WERI-Rb-1 (cell line): ENCODE results near the gene EMILIN2.

Experiments
- DNase-seq: peaks from one replicate; pipeline ENCODE4 v3.0.0-alpha.2; 2020
- H3K27ac ChIP-seq: fragments of 250-450 bp; sonication (Bioruptor Pico); 2 replicates; pipeline ENCODE4 v1.5.1; 2020; ENCODE audit warnings: mild to moderate bottlenecking, moderate library complexity
- H3K27me3 ChIP-seq: fragments of 250-450 bp; sonication (Bioruptor Pico); 2 replicates; pipeline ENCODE4 v1.5.1; 2021; ENCODE audit warnings: mild to moderate bottlenecking, low read depth, moderate library complexity; ENCODE audit not compliant: insufficient read depth, severe bottlenecking
- H3K36me3 ChIP-seq: fragments of 250-450 bp; sonication (Bioruptor Pico); 2 replicates; pipeline ENCODE4 v1.5.1; 2020; ENCODE audit warnings: mild to moderate bottlenecking, moderate library complexity
- H3K4me3 ChIP-seq: 2 replicates; pipeline ENCODE4 v1.5.1; 2011; ENCODE audit warnings: low read depth, mild to moderate bottlenecking, control low read depth, low read length
- H3K9me3 ChIP-seq: fragments of 250-450 bp; sonication (Bioruptor Pico); 2 replicates; pipeline ENCODE4 v1.5.1; 2021; ENCODE audit warnings: mild to moderate bottlenecking, moderate library complexity; ENCODE audit not compliant: severe bottlenecking
- TF ChIP-seq, protein P1 (sequence below): IDR thresholded peaks from 2 replicates; pipeline ENCODE4 v1.5.1; 2011; ENCODE audit warnings: low read depth, mild to moderate bottlenecking, control low read depth, inconsistent platforms, low read length

The EMILIN2 gene

DNA sequence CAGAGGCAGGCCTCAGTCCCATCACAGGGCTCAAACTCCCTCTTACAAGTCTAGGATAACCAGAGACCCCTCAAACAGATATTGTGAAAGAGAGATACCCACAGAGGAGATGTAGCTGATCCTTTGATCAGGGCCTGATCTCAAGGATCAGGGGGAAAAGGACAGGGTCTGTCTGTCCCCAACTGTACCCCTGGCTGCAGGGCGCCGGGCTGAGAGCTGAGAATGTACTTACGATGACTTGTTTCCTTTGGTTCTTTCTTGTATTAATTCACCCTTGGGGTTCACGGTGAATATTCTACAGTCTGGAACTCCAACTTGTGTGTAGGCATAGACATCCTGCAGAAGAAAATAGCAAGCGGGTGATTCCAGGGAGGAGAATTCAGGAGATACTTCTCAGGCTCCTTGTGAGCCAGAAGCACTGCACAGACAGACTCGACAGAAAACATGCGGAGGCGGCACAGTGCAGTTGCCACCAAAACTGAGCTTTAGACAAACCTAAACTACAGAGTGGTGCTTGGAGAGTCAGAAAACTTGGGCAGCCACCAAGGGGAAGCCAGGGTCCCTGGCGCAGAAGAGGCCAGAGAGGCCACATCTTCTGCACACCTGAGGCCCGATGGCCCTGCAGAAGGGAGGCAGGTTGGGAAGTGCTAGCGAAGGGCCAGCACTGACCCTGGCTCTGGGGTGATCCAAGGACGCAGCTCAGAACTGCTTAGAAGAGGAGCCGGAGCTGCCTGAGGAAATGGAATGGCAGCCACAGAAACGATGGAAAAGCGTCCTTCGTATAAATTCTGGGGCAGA is 73.9 kb downstream of the EMILIN2 start:
- no peak for DNase-seq
- H3K36me3 ChIP-seq, result peaks cover 54% of the 10 kb centered on the region
- no peak overlapping the region for H3K27ac ChIP-seq
- no peaks in the 10 kb centered on the region for H3K9me3 ChIP-seq
- no peaks in the 10 kb centered on the region for H3K27me3 ChIP-seq
- TF ChIP-seq, protein P1, sequence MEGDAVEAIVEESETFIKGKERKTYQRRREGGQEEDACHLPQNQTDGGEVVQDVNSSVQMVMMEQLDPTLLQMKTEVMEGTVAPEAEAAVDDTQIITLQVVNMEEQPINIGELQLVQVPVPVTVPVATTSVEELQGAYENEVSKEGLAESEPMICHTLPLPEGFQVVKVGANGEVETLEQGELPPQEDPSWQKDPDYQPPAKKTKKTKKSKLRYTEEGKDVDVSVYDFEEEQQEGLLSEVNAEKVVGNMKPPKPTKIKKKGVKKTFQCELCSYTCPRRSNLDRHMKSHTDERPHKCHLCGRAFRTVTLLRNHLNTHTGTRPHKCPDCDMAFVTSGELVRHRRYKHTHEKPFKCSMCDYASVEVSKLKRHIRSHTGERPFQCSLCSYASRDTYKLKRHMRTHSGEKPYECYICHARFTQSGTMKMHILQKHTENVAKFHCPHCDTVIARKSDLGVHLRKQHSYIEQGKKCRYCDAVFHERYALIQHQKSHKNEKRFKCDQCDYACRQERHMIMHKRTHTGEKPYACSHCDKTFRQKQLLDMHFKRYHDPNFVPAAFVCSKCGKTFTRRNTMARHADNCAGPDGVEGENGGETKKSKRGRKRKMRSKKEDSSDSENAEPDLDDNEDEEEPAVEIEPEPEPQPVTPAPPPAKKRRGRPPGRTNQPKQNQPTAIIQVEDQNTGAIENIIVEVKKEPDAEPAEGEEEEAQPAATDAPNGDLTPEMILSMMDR, result no peak
- H3K4me3 ChIP-seq, result no peak overlapping the region

DNA sequence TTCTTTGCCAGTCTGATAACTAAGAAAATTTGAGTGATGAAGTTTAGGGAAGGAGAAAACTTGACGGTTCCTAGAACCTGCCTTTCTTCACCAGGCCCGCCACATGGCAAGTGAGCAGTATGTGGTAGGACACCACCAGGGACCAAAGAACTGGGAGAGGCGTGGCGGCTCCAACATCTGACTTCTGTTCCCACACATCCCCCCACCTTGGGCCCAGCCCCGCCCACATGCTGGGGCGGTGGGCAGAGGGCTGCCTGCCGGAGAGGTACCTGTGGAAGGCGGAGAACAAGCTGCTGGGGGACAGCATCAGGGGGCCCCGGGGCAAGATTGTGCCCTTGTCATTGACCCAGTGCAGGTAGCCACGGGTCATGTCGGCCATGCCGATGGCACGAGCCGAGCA is 75.0 kb downstream of the EMILIN2 start:
- H3K36me3 ChIP-seq, result peaks cover 52% of the 10 kb centered on the region
- H3K27me3 ChIP-seq, result no peaks in the 10 kb centered on the region
- TF ChIP-seq, protein P1, result no peak
- no peak for DNase-seq
- H3K27ac ChIP-seq, result no peak overlapping the region
- H3K4me3 ChIP-seq, result no peak overlapping the region
- H3K9me3 ChIP-seq, result no peaks in the 10 kb centered on the region

DNA sequence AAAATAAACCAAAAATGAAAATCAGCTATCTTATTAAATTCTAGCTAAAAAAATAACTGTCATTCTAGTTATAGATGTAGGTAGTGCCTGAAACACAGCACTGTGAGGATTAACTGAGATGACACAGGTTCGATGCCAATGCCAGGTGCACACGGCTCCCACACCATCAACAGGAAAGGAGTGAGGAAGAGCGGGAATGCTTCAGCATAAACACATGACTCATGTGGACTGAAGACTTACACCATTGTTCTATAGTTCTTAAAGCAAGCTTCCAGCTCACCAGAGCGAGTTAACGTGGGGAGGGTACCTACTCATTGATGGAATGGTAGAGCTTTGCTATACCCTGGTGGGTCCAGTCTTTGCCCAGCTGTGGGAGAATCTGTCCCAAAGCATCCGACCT is 76.7 kb downstream of the EMILIN2 start:
- DNase-seq, result no peak
- H3K27me3 ChIP-seq, result no peaks in the 10 kb centered on the region
- TF ChIP-seq, protein P1, result no peak
- no peak overlapping the region for H3K27ac ChIP-seq
- no peak overlapping the region for H3K4me3 ChIP-seq
- H3K9me3 ChIP-seq, result no peaks in the 10 kb centered on the region
- peaks cover 53% of the 10 kb centered on the region for H3K36me3 ChIP-seq

DNA sequence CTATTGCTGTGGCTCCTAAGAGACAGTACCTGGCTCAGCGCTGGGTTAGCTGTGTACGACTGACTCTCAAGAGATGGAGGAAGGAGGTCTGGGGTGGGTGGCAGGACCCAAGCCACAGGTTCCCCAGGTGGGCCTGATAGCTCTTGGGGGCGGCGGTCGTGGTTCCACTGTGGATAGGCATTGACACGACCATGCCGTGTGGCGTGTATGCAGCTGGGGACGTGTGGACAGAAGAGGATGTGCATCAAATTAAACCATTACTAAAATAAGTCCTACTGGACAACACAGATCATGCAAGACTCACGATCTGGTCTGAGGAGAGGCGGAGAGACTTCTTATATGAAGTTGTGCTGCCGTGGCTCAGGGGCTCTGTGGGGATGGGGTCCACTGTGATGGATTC is 78.1 kb downstream of the EMILIN2 start:
- Histone ChIP-seq H3K9me3 (no peaks in the 10 kb centered on the region), H3K4me3 (no peak overlapping the region), H3K36me3 (peaks cover 49% of the 10 kb centered on the region), H3K27ac (no peak overlapping the region), H3K27me3 (no peaks in the 10 kb centered on the region)
- no peak for DNase-seq
- TF ChIP-seq, protein P1, result no peak

DNA sequence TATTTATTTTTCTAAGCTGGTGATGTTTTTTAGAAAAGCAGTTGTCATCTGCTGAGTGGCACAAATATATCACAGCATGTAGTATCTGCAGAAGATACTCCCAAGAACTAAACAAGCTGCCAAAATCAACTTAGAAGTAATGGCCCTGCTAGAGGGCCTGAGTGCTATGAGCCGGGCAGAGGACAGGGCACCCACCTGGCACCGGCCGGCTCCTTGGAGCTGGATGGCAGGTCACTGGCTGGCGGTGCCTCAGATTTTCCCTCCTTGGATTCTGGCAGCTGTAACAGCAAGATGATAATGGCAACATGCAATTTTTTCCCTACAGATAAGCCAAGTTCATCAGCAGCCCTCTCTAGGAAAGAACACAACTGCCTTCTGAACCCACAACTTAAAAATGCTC is 79.7 kb downstream of the EMILIN2 start:
- Histone ChIP-seq H3K4me3 (no peak overlapping the region), H3K36me3 (peaks cover 43% of the 10 kb centered on the region), H3K9me3 (no peaks in the 10 kb centered on the region), H3K27me3 (no peaks in the 10 kb centered on the region), H3K27ac (no peak overlapping the region)
- TF ChIP-seq, protein P1, result no peak
- DNase-seq, result no peak

DNA sequence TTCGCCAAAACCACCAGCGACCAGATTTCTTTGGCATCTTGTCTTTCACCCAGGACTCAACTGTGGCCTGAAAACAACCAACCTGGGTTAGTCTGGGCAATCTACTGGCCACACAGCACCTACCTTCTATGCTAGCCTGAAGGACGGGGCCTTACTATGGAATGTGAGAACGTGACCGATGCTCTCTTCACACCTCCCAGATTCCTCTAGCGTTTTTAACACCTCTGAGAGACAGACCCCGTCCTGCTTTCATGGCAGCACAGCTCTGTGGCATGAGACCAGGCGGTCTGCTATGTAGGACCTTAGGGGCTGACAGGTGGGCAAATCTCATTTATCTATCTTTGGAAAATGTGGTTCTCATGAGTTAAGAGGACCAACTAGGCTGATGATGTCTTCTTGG is 80.9 kb downstream of the EMILIN2 start:
- H3K36me3 ChIP-seq, result peaks cover 45% of the 10 kb centered on the region
- TF ChIP-seq, protein P1, result no peak

More for the DNA sequence above, 80.9 kb downstream of the EMILIN2 start:
- no peak for DNase-seq
- no peak overlapping the region for H3K27ac ChIP-seq
- no peaks in the 10 kb centered on the region for H3K9me3 ChIP-seq
- no peaks in the 10 kb centered on the region for H3K27me3 ChIP-seq
- no peak overlapping the region for H3K4me3 ChIP-seq
